ENCODE data around the gene HACE1.

- no peak for TF ChIP-seq CTCF (IDR thresholded peaks at IDR 0.05)
- TF ChIP-seq POLR2A (IDR thresholded peaks at IDR 0.05) = no peak
Measured at GRCh38 chr6:104855507-104855906, 4.2 kb downstream of the HACE1 start.

Measured in esophagus squamous epithelium (tissue), 4 donors.